DOHH2 (cell line): ENCODE measurements around the gene IFNL2.

ENCODE experiments used
- EZH2phosphoT487 ChIP-seq: fragments of 200-600 bp; sonication (generic); IDR thresholded peaks from 2 replicates; pipeline ENCODE4 v1.6.1; 2017; ENCODE audit warnings: borderline replicate concordance, mild to moderate bottlenecking, antibody characterized with exemption, low read length, moderate library complexity, mixed read lengths
- TF ChIP-seq, protein P1 (sequence below): fragments of 200-600 bp; sonication (generic); IDR thresholded peaks from one replicate; pipeline ENCODE4 v1.5.1; 2014; ENCODE audit warnings: antibody characterized with exemption, mild to moderate bottlenecking, low read depth, low read length; ENCODE audit not compliant: poor library complexity, severe bottlenecking

DNA sequence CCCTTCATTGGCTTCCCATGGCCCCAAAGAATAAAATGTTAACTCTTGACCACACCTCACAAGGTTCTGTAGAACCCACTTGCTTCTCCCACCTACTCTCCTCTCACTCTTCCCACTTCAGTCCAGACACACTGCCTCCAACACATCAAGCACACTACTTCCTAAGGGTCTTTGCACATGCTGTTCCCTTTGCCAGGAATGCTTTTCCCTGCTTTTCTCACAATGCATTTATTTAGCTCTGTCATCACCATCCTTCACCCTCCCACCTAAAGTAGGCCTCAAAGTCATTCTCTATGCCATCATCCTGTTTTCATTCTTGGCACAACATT, 36.0 kb downstream of the IFNL2 start:
- TF ChIP-seq, protein P1, sequence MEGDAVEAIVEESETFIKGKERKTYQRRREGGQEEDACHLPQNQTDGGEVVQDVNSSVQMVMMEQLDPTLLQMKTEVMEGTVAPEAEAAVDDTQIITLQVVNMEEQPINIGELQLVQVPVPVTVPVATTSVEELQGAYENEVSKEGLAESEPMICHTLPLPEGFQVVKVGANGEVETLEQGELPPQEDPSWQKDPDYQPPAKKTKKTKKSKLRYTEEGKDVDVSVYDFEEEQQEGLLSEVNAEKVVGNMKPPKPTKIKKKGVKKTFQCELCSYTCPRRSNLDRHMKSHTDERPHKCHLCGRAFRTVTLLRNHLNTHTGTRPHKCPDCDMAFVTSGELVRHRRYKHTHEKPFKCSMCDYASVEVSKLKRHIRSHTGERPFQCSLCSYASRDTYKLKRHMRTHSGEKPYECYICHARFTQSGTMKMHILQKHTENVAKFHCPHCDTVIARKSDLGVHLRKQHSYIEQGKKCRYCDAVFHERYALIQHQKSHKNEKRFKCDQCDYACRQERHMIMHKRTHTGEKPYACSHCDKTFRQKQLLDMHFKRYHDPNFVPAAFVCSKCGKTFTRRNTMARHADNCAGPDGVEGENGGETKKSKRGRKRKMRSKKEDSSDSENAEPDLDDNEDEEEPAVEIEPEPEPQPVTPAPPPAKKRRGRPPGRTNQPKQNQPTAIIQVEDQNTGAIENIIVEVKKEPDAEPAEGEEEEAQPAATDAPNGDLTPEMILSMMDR = no peak
- no peak for TF ChIP-seq EZH2phosphoT487
